ES-I3 (cell line): ENCODE measurements around the gene CDK4.
"Not testable (repeated sequence)": the region's sequence is repeated elsewhere in the genome, so short reads cannot be mapped to it uniquely, and the experiment has no call there.

Source experiments
- H3K36me3 ChIP-seq: 2 replicates; pipeline ENCODE4 v1.6.1; 2013; ENCODE audit warnings: mild to moderate bottlenecking, low read length, control low read depth, moderate library complexity; ENCODE audit not compliant: insufficient read depth
- H3K4me1 ChIP-seq: 2 replicates; pipeline ENCODE4 v1.6.1; 2013; ENCODE audit warnings: mild to moderate bottlenecking, control low read depth, low read length; ENCODE audit not compliant: insufficient read depth
- H3K9ac ChIP-seq: 2 replicates; pipeline ENCODE4 v1.6.1; 2013; ENCODE audit warnings: low read depth, mild to moderate bottlenecking, low read length, moderate library complexity
- H3K9me3 ChIP-seq: 2 replicates; pipeline ENCODE4 v1.6.1; 2013; ENCODE audit warnings: mild to moderate bottlenecking, low read length, moderate library complexity; ENCODE audit not compliant: control insufficient read depth, insufficient read depth

Gene CDK4

DNA sequence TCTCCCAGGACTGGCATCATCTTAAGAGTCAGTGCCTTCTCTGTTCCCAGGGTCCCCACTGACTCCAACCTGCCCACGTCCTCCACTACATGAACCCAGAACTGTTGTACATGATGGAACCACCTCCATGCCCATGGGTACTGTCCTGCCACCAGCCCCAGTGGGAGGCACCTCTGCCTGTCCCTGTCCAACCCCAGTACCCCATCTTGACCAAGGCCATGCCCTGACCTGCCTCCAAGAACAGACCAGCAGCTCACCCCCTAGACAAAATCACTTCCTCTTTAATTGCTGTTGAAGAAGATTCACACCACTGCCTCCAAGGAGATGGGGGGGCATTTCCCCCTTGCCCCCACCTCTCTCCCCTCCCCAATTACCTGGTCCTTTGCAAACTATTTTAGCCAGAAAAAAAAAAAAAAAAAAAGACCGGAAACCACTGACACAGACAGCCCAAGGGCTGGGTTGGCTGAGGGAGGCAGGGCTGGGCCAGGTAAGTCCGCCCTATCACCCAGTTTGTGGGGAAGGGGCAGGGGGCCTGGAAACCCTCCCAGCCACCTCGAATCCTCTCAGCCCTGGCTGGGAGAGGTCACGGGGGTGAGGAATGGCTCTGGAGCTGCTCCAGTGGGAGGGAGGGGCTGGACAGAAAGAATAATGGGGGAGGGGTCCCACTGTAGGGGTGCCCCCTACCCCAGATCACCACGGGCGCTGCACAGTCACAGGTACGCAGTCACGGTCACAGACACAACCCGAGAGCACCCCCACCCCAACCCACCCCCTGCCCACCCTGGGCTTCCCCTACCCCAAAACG, 27.0 kb downstream of the CDK4 start:
- H3K9me3 ChIP-seq = no peaks in the 10 kb centered on the region
- peak overlapping the region; percentile 23; the same call in 1 of the 2 replicates for H3K9ac ChIP-seq
- no peaks in the 10 kb centered on the region for H3K36me3 ChIP-seq
- H3K4me1 ChIP-seq = peaks cover 4% of the 10 kb centered on the region; the same call in 1 of the 2 replicates

DNA sequence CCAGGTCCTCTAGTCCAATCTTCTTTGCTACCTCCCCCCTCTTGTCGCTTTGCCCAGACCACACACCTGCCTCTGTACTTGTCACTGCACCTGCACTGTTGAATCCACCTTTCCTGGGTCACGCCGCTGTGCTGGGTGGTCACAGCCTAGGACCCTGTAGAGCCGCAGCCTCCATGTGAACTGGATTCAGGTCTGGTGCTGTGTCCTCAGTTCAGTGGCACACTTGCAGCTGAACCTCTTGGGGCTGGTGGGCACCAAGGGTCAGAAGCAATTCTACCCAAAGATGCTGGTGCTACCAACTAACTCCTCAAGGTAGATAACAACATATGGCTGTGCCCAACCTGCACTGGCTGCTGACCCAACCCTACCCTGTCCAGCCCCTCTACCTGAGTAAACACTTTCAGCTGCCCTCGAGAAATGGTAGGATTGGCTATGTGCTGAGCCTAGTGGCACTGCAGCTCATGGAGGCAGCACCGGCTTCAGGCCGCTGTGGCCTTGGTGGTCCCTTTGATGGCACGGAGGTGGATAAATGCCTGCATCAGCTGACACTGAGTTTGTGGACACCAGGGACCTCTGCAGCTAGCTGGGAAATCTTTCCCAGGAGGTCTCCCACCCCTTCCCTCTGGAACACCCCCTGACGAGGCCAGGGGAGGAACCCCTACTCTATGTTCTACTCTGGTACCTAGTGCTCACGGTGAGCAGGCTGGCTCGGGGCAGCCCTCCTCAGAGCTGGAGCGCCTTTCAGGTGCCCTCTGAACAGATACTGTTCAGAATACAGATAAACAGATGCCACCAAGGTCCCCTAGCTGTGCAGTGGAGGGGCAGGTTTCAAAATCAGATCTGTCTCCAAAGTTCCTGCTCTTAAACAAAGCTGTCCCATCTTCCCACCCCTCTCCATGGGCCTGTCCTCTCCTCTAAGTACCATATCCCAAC, 27.8 kb downstream of the CDK4 start:
- Histone ChIP-seq H3K36me3 (no peaks in the 10 kb centered on the region), H3K4me1 (peaks cover 4% of the 10 kb centered on the region; the same call in 1 of the 2 replicates), H3K9me3 (no peaks in the 10 kb centered on the region), H3K9ac (no peak overlapping the region)

DNA sequence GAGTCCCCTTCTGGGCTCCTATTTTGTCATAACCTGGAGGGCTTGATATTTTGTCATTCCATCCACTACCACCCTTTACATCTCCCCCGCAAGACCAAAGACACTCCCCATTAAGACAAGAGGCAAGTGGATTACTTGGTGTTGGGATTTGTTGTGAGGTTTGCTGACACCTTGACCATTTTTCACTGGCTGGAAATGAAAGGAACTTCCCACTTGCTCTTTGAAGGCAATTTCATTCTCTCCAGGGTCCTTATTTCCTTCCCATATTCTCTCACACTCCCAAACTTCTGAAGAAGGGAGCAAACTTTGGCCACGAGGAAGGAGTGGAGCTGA, 28.5 kb downstream of the CDK4 start:
- H3K4me1 ChIP-seq = peaks cover 4% of the 10 kb centered on the region; the same call in 1 of the 2 replicates

DNA sequence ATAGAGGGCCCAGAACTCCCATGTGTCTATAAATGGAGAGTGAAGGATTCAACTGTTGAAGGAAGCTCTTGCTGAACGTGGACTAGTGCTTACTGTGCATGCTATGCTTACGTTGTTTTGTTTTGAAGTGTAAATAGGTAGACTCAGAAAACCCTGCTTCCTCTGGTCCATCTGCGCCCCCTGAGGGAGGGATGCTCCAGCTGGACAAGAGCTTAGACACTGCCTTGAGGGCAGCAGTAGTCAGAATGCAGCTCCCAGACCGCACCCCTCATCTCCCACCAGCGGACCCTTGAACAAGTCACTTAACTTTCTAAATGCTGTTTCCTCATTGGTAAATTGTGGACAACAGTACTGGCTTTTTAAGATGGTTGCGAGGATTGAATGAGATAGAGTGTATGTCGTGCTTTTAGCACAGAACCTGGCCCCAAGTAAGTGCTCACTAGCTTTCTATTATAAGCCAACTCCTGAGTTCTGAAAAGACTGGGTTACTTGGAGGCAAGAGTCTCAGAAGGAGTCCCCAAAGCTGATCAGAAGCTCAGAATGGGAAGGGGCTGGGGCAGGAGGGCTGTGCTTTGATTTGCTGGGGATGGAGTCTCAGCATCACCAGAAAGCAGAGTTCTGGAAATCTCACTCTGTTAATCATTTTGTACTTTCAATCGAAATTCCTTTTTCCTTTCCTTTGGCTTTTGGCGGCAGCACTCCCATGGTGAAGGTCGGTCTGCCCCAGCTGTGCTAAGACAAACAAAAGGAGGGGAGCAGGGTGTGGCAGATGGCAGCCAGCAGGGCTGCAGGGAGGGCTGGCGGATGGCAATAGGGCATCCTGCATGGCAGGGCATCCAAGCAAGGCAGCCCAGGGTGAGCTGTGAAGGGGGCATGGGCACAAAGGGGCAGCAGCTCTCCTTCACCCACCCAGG, 29.1 kb downstream of the CDK4 start:
- no peaks in the 10 kb centered on the region for H3K36me3 ChIP-seq
- peaks cover 4% of the 10 kb centered on the region; the same call in 1 of the 2 replicates for H3K4me1 ChIP-seq
- H3K9ac ChIP-seq = no peak overlapping the region
- H3K9me3 ChIP-seq = no peaks in the 10 kb centered on the region

More for the DNA sequence above, 28.5 kb downstream of the CDK4 start:
- Histone ChIP-seq H3K36me3 (no peaks in the 10 kb centered on the region), H3K9me3 (no peaks in the 10 kb centered on the region), H3K9ac (no peak overlapping the region)

DNA sequence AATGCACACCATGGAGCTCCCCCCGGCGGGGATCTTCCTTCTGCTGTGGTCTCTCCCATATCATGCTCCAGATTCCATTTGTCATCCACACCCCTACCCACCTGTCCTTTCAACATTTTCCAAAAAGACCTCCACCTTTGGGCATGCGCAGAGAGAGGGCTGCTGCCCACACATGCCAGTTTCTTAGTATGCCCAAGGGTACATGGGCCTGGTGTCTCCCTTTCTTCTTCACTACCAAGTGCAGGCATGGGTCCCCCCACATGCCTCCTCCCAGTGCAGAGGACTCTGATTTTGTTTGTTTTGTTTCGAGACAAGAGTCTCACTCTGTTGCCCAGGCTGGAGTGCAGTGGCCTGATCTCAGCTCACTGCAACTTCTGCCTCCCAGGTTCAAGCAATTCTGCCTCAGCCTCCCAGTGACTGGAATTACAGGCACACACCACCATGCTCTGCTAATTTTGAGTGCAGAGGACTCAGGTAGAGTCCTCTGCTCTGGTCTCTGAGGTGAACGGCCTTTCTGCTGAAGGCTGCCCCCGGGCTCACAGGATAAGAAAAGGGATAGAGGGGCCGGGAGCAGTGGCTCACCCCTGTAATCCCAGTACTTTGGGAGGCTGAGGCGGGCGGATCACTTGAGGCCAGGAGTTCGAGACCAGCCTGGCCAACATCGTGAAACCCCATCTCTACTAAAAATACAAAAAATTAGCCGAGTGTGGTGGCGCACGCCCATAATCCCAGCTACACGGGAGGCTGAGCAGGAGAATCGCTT, 30.1 kb downstream of the CDK4 start:
- H3K9ac ChIP-seq, H3K9me3 ChIP-seq, H3K4me1 ChIP-seq, H3K36me3 ChIP-seq: not testable (repeated sequence)

DNA sequence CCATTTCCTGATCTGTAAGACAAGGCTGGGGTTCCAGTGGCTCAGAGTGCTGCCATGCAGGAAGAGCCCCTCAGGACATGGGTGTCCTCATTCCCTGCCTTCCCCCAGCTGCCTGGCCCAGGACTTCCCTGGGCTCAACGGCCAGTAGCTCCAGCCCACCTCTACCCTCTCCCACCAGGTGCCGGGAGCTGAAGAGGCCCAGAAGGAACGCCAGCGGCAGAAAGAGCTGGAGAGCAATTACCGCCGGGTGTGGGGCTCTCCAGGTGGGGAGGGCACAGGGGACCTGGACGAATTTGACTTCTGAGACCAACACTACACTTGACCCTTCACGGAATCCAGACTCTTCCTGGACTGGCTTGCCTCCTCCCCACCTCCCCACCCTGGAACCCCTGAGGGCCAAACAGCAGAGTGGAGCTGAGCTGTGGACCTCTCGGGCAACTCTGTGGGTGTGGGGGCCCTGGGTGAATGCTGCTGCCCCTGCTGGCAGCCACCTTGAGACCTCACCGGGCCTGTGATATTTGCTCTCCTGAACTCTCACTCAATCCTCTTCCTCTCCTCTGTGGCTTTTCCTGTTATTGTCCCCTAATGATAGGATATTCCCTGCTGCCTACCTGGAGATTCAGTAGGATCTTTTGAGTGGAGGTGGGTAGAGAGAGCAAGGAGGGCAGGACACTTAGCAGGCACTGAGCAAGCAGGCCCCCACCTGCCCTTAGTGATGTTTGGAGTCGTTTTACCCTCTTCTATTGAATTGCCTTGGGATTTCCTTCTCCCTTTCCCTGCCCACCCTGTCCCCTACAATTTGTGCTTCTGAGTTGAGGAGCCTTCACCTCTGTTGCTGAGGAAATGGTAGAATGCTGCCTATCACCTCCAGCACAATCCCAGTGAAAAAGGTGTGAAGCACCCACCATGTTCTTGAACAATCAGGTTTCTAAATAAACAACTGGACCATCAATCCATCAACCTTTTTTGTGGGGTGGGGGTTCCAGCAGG, 31.2 kb downstream of the CDK4 start:
- peaks cover 4% of the 10 kb centered on the region; the same call in 1 of the 2 replicates for H3K4me1 ChIP-seq
- H3K9ac ChIP-seq = no peak overlapping the region
- H3K36me3 ChIP-seq = peaks cover 4% of the 10 kb centered on the region; the same call in 1 of the 2 replicates
- no peaks in the 10 kb centered on the region for H3K9me3 ChIP-seq

DNA sequence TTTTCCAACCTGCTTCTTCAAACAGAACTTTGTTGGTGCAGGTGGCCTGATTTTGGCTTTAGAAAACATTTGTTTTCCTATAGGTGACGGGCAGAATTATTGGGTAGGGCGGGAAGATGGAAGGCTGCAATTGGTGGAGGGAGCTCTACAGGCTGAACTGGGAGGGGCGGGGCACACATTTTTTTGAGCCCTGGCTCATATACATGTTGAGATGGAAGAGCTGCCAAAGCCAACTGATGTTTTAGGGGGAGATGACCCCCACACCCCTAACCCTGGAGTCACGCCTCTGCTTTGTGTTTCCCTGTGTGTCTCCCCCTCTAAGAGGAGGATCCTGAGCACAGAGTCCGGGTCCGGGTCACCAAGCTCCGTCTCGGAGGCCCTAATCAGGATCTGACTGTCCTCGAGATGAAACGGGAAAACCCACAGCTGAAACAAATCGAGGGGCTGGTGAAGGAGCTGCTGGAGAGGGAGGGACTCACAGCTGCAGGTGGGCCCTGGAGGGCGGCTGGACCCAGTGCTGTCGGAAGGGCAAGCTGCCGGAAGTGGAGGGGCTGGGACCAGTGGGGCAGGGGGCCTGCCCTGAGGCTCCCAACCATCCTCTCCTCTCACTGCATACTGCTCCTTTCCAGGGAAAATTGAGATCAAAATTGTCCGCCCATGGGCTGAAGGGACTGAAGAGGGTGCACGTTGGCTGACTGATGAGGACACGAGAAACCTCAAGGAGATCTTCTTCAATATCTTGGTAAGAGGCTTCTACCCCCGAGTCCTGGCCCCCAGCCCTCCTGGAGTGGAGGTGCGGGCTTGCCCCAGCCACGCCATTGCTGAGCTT, 32.1 kb downstream of the CDK4 start:
- H3K36me3 ChIP-seq = peaks cover 4% of the 10 kb centered on the region; the same call in 1 of the 2 replicates
- no peak overlapping the region for H3K9ac ChIP-seq

DNA sequence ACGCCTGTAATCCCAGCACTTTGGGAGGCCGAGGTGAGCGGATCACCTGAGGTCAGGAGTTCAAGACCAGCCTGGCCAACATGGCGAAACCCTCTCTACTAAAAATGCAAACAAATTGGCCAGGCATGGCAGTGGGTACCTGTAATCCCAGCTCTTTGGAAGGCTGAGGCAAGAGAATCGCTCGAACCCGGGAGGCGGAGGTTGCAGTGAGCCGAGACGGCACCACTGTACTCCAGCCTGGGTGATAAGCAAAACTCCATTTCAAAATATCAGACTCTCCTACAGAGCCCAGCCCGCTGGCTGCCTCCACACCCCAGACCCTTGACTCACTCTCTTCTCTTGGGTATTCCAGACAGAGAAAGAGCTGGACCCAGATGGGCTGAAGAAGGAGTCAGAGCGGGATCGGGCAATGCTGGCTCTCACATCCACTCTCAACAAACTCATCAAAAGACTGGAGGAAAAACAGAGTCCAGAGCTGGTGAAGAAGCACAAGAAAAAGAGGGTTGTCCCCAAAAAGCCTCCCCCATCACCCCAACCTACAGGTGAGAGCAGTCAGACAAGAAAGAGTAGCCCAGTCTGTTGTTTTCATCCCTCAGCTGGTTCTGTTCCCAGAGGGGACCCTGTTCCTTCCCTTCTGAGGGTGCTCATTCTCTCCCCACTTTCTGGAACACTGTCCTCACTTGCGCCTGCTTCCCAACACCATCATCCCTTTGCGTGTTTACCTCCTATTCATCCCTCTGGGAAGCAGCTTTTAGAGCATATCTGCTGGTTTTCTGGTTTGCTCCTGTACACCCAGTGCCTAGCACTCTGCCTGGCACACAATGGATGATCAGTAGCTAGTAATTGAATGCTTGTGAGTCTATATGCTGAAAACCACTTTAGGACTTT, 33.2 kb downstream of the CDK4 start:
- Histone ChIP-seq H3K4me1 (peaks cover 4% of the 10 kb centered on the region; the same call in 1 of the 2 replicates), H3K36me3 (peaks cover 4% of the 10 kb centered on the region; the same call in 1 of the 2 replicates), H3K9ac (no peak overlapping the region), H3K9me3 (no peaks in the 10 kb centered on the region)

More for the DNA sequence above, 32.1 kb downstream of the CDK4 start:
- Histone ChIP-seq H3K4me1 (peaks cover 4% of the 10 kb centered on the region; the same call in 1 of the 2 replicates), H3K9me3 (no peaks in the 10 kb centered on the region)

DNA sequence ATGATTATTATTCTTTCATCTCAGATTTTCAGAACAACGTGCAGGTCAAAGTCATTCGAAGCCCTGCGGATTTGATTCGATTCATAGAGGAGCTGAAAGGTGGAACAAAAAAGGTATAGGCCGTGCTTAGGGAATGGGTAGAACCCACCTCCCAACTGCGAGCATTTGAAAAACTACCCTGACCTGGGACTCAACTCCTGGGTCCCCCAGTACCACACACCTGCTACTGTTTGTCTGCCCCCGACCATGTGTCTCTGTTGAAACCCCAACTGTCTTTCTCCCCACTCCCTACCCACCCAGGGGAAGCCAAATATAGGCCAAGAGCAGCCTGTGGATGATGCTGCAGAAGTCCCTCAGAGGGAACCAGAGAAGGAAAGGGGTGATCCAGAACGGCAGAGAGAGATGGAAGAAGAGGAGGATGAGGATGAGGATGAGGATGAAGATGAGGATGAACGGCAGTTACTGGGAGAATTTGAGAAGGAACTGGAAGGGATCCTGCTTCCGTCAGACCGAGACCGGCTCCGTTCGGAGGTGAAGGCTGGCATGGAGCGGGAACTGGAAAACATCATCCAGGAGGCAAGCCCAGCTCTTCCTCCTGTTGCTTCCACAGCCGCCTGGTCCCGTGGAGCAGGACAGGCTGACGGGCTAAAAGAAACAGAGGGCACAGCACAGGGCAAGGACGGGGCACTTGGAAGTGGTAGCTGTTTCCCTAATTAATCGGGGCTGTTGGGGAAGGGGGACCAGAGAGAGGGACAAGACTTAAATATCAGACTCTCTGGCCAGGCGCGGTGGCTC, 34.1 kb downstream of the CDK4 start:
- H3K9me3 ChIP-seq = no peaks in the 10 kb centered on the region
- H3K36me3 ChIP-seq = peaks cover 4% of the 10 kb centered on the region; the same call in 1 of the 2 replicates
- H3K9ac ChIP-seq = no peak overlapping the region
- peaks cover 1% of the 10 kb centered on the region; the same call in 1 of the 2 replicates for H3K4me1 ChIP-seq

DNA sequence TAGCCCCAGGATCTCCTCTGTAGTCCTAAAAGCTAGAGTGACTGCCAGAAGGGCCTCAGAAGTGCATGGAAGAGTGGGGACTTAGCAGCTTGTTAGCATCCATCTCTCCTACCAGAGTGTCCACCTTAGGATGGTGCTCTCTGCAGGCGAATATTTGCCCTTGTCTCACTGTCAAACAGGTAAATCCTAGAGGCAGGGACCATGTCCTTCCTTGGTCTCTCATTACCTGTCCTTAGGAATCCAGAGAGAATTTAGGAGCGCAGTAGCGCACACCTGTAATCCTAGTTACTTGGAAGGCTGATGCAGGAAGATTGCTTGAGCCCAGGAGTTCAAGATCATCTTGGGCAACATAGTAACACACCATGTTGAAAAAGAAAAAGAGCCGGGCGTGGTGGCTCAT, 35.0 kb downstream of the CDK4 start:
- H3K9me3 ChIP-seq = no peaks in the 10 kb centered on the region
- no peaks in the 10 kb centered on the region for H3K4me1 ChIP-seq
- H3K9ac ChIP-seq = no peak overlapping the region
- peaks cover 4% of the 10 kb centered on the region; the same call in 1 of the 2 replicates for H3K36me3 ChIP-seq
